Cerebellar nuclear complex (tissue), 1 donor: ENCODE results near the gene MRPL14.
"Not testable (repeated sequence)": the region's sequence is repeated elsewhere in the genome, so short reads cannot be mapped to it uniquely, and the experiment has no call there.

Source experiments
- DNase-seq, 2 experiments: peaks; one replicate each; lab custom pipeline; 2025; lab: John Stamatoyannopoulos, UW

The MRPL14 gene

DNA sequence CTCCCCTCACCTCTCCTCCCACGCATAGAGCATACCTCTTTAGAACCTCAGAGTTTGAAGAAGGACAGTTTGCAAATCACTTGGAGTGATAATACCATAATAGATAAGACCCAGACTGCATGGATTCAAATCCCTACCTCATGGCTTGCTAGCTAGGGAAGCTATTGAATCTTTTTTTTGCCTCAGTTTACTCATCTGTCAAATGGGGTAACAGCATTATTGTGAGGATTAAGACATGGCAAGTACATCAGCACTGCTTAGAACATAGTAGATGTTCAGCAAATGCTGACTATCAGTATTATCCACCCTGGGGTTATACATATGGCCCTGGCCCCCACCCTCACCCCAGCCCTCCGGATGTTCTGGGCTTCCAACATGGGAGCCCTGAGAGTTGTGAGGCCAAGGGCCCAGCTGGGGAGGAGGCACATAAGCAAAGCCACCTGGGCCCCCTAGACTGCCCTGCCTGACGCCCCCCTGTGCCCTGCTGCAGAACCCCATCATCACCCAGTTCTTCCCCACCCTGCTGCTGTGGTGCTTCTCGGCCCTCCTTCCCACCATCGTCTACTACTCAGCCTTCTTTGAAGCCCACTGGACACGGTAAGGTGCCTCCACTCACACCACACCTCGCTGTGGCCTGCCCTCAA, 22.2 kb upstream of the MRPL14 start:
- no peak for DNase-seq

DNA sequence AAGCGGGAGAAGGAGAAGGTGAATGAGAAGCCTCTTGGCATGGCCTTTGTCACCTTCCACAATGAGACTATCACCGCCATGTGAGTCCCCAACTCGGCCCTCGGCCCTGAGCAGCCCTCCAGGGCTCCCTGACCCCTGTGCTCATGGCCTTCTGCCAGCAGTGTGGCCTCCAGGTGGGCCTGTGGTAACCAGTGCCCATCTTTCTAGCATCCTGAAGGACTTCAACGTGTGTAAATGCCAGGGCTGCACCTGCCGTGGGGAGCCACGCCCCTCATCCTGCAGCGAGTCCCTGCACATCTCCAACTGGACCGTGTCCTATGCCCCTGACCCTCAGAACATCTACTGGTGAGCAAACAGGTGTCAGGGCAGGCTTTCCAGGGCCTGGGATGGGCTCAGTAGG, 21.1 kb upstream of the MRPL14 start:
- DNase-seq, result no peak

- DNase-seq, result no peak
Measured at GRCh38 chr6:44147256-44147655, 20.0 kb upstream of the MRPL14 start.

DNA sequence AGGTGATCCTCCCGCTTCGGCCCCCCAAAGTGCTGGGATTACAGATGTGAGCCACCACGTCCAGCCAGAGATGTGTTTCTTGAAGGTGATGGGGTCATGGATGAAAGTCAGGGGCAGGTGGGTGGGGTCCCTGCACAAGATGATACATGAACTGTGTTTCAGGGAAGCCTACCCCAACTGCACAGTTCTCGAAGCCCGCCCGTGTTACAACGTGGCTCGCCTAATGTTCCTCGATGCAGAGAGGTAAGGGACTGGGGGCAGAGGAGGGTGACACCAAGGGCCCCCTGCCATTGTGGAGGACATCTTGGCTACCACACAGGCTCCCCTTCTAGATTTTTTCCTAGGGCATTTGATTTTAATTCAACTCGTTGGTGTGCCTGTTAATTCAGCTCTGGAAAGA, 19.4 kb upstream of the MRPL14 start:
- DNase-seq, result no peak

DNA sequence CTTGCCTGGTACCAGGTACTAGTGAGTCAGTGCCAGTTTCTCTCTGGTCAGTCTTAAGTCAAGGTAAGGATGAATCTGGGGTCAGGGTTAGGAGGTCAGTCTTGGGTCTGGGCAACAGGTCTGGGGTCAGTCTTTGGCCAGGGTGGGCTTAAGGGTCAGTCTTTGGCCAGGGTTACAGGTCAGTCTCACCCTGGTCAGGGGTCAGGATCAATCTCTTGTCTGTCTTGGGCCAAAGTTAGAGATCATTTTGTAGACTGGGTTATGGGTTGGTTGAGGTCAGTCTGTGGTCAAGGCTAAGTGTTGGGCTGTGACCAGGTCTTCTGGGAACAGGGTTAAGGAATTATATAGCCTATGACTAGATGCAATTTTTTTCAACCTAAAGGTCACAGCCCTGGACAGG, 18.6 kb upstream of the MRPL14 start:
- DNase-seq, result no peak

DNA sequence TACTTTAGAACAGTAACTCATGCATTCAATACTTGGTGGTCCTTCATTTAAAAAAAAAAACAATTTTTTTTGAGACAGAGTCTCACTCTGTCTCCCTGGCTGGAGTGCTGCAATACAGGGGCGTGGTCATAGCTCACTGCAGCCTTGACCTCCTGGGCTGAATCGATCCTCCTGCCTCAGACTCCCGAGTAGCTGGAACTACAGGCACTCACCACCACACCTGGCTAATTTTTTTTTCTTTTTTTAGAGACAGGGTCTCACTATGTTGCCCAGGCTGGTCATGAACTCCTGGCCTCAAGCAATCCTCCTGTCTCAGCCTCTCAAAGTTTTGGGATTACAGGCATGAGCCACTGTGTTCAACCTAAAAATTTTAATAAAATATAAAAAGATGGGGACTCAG, 17.3 kb upstream of the MRPL14 start:
- DNase-seq, result not testable (repeated sequence)

GRCh38 chr6:44143731-44144130, 16.5 kb upstream of the MRPL14 start:
- no peak for DNase-seq

DNA sequence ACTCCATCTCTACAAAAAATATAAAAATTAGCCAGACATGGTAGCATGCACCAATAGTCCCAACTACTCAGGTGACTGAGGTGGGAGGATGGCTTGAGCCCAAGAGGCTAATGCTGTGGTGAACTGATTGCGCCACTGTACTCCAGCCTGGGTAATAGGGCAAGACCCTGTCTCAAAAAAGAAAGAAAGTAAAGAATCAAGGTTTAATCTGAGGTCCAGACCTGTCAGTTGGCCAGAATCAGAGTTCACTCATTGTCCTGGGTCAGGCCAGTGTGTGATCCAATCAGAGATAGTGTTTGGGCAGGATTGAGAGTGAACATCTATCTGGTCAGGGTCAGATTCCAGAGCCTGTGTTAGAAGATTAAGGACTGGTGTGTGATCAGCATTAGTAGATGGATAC, 15.6 kb upstream of the MRPL14 start:
- no peak for DNase-seq

DNA sequence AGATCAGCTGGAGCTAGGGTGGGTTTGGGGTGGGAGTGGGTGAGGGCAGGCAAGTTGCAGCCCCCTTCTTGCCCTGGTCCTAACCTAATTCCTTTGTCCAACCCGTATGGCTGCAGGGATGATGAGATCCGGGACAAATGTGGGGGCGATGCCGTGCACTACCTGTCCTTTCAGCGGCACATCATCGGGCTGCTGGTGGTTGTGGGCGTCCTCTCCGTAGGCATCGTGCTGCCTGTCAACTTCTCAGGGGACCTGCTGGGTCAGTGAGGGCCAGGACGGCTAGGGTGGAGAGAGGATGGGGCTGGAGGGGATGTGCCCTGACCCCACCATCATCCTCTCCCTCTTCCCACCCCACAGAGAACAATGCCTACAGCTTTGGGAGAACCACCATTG, 12.1 kb upstream of the MRPL14 start:
- no peak for DNase-seq

DNA sequence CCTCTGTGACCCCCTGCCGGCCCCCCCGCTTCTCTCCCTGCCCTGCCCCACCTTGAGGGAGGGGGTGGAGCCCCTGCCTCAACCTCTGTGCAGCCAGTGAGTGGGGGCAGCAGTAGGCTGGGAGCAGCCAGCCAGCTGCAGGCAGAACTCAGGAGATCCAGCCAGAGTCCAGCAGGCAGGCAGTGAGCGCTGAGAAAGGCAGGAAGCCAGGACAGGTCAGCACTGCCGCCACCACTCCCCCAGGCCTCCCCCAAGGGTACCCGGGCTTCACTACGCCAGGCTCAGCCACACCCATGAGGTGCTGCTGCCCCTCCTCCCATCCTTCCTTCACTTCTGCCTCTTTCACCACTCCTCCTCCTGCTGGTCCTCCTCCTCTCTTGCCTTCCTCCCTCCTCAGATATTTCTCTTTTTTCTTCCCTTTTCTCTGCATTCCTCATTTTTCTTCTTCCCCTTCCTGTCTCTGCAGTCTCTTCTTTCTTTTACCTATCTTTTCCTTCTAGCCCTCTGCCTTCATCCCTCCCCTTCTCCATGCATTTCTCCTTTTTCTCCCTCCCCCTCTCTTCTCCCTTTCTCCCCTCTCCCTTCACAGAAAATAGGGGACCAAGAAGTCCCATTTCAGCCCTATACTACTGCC, 11.6 kb upstream of the MRPL14 start:
- DNase-seq, result no peak

DNA sequence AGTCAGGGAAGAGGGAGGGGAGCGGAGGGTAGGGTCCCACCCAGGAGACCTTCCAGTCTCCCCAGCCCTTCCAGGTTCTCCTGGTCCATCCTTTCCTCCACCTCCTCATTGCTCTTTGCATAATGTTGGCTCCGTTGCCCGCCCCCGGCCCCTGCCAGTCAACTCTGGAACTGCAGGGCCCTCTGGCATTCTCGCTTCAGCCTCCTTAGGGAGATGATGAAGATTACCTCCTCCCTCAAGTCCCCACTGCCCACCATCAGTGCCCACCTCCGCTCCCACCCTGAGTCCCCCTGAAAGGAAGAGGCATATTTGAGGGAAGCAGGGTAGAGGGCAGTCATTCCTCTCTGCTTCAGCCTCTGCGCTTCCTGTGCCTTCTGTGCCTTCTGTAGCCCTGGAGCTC, 8.6 kb upstream of the MRPL14 start:
- DNase-seq, result no peak

DNA sequence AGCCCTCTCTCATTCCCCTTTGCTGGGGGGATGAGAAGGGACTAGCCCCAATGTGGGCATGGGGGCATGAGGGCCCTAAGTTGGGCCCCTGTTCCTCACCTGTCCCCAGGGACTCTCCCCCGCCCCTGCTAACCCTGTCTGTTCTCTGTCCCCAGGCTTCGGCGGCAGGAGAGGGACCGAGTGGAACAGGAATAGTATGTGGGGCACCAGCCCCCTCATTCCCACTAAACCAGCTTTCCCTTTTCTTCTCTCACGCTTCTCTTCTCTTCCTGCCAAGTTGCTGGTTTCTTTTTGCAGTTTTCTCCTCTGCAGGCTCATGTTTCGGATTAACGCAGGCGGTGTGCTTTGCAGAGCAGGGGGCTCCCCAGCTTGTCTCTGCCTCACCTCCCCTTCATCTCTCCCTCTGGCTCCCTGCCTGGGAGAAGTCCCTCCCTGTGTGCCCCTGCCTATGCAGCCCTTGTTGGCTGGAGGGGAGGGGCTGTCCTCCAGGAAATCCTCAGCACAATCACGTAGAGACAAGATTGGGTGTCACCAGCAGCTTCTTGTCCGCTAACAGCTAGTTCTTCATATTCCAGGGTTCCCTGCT, 8.0 kb upstream of the MRPL14 start:
- no peak for DNase-seq

- no peak for DNase-seq
Measured at GRCh38 chr6:44133981-44134711, 6.9 kb upstream of the MRPL14 start.

- DNase-seq, result peak in 1 of 2 experiments; percentile 17
Measured at GRCh38 chr6:44133003-44133931, 6.0 kb upstream of the MRPL14 start.

DNA sequence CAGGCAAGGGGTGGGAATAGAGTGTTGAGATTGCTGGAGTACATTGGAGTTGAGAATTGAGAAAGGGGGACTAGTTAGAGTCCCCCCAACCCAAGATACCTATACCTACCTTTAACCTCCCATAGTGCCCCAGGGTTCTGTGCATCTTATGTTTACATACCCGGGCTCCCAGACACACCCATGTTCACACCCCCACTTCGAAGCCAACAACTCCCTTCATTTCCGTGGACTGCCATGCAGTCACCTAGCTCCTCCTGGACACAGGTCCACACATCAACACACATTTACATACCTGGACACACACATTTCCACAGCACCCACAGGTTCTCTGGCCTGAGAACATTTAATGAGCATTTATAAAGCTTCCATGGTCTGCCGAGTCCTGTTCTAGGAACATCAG, 5.2 kb upstream of the MRPL14 start:
- DNase-seq, result no peak

GRCh38 chr6:44131892-44132291, 4.6 kb upstream of the MRPL14 start:
- DNase-seq, result no peak

DNA sequence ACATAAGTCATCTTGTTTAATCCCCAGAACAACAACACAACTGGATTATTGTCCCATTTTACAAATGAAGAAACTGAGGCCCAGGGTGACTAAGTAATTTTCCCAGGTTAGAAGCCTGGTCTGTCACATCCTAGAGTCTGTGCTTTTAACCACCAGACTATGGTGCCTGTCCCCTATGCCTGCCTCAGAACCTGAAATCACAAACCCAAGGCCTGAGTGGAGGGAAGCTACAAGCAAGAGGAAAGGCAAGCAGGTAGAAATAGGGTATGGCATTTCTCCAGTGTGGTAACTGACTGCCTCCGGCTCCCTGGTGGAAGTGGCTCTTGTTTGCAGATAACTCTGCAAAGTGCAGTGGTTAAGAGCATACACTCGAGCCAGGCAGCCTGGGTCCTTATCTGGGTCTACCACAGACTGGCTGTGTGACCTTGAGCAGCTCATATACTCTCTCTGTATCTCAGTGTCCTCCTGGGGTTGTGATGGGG, 2.6 kb upstream of the MRPL14 start:
- no peak for DNase-seq

DNA sequence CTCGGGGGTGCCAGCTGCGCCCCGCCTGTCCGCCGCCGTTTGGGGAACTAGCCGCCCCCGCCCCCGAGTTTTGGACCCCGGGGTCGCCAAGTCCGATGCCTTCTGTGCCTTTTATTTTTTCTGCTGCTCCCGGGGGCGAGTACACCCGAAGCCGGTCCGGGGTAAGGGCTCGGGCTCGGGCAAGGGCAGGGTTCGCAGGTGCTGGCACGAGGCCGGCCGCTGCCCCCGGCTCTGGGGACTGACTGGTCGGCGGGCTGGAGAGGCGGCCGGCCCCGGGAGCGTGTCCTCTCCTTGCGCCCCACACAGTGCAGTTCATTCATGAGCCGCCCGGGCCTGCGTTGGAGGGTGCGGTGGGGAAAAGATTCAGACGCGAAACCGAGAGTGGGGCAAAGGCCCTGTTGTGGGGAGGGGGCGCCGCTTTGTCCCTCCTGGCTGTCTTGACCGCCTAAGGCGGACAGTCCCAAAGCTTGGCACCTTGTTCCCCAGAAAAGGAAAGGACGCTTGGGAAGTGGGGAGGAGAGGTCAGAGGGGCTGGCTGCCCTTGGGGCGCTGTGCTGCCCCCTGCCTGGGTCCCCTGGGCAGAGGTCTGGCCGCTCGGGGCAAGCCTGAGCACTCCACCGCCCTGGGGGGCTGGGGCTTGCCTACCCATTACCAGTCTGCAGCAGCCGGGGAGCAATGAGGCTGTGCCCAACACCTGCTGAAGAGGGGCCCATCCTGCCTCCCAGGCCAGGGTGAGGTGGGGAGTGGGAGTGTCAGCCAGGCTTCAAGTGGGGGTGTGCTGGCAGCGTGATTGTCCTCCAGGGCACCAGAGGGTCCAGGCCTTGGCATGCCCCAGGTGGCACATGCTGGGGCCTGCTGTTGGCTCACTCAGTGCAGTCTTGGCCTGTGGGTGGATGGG, 1.0 kb upstream of the MRPL14 start:
- DNase-seq, result no peak

DNA sequence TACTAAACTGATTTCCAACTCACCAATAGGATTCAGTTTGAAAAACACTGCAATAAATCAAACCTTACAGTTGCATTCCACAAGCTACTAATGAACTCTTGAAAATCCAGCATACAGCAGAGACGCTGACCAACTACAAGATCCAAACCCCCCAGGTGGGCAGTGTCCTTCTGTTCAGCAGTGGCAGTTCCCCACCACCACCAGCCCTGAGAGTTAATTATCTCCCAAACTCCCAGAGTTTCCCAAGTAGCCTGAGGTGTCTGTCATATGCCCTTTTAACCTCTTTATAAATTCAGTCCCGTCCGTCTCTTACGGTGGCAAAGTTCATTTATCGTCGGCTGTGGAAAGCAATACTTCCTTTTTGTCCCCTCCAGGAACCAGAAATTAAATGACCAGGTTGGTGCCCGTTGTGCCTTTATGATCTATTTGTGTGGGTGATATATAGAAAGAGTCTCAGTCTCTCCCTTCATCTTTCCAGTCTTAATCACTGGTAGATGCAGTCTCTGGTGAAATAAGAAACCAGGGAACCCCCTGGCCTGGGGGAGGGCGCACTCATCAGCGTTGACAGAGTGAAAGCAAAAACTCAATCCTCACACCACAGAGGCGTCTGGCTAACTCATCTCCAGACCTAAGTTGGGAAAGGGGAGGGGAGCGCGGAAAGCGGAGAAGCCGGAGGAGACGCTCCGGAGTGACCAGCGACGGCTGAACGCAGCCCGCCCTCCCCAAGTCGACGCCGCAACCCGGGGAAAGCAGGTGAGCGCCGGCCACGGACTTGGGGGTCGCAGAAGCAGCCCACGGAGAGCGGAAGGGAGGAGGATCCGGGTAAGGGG, 717 bp downstream of the MRPL14 start:
- DNase-seq, result no peak

- no peak for DNase-seq
Measured at GRCh38 chr6:44123544-44123943, 3.7 kb downstream of the MRPL14 start.
